ENCODE results near the gene LYZL6.
"Not testable (repeated sequence)": the region's sequence is repeated elsewhere in the genome, so short reads cannot be mapped to it uniquely, and the experiment has no call there.

Gene LYZL6

DNA sequence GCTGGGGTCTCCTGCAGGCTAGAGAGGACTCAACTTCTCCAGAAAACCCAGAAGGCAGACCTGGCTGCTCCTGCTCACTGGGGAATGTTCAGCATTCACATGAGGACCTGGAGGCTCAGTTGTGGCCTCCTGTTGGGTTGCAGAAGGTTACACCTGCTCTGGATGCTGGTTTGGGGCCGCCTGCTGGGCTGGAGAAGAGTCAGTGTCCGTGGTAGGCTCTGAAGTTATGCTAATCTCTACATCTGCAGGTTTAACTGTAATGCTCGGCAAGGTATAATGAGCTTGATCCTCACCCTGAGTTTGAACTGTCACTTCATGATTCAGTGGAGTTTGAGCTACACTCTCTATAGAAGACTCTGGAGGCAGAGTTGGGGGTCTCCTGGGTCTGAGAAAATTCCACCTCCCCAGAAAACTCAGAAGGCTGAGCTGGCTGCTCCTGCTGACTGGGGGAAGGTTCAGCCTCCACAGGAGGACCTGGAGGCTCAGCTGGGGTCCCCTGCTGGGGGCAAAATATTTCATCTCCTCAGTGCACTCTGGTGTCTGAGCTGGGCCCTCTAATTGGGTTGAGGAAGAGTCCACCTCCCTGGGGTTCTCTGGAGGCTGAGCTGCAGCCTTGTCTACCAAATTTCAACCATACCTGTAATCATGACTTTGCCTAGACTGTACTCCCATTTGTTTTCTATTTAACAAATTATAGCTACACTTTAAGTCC lies 36.4 kb downstream of the LYZL6 start:
- DNase-seq (ENCODE audit: low spot score) = no peak

DNA sequence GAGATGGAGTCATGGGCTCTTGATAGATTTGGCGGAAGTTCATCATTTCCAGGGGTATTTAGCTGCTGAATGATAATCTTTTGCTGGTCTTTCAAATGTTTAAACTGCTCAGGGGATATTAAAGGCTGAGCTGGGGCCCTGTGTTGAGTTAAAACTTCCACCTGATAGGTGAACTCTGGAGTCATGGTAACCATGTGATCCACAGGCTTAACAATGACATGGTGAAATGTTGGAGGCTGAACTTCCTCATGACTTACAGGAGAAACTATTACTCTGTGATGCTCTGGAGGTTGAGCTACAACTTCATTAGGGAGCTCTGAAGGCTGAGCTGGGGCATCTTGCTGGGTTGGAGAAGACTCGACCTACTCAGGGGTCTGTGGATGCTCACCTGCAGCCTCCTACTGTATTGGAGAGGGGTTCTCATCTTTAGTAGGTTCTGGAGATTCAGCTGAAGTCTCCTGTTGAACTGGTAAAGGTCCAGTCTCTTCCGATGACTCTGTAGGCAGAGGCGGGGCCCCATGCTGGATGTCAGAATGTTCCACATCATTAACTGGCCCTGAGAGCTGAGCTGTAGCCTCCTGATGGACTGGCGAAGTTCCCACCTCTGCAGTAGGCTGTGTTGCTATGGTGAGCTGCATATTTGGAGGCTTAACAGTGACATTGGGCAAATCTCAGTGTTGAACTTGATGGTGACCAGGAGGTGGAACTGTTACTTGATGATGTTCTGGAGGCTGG lies 37.2 kb downstream of the LYZL6 start:
- no peak for DNase-seq (ENCODE audit: low spot score)

DNA sequence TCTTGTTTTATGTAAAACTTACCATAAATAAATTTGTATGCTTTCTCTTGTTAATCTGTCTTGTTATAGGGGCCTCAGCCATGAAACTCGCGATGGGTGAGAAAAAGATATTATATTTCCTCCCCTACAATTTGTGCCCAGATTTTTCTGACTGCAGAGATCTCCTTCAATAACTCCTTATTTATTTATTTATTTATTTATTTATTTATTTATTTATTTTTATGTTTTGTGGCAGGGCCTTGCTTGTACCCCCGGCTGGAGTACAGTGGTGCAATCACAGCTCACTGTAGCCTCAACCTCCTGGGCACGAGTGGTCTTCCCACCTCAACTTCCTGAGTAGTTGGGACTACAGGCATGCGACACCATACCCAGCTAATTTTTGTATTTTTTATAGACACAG lies 40.1 kb downstream of the LYZL6 start:
- DNase-seq (ENCODE audit: low spot score) = no peak

DNA sequence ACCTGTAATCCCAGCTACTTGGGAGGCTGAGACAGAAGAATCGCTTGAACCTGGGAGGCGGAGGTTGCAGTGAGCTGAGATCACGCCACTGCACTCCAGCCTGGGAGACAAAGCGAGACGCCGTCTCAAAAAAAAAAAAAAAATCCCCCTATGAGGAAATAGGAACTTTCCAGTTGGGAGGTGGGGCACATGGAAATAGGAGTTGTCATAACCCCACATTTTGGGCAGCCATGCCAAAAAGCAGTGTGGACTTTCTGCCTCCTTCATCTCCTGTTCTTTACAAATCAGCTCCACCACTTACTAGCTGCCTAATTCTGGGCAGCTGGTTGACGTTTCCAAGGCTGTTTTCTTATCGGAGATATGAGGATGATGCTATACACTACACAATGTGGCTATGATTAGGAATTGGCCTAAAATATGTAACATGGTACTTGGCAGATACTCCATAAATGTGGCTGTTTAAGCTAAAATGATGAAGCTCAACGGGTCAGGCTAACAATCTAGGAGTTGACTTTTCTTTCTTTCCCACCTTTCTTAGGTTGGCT lies 41.8 kb downstream of the LYZL6 start:
- no peak for DNase-seq (ENCODE audit: low spot score)

DNA sequence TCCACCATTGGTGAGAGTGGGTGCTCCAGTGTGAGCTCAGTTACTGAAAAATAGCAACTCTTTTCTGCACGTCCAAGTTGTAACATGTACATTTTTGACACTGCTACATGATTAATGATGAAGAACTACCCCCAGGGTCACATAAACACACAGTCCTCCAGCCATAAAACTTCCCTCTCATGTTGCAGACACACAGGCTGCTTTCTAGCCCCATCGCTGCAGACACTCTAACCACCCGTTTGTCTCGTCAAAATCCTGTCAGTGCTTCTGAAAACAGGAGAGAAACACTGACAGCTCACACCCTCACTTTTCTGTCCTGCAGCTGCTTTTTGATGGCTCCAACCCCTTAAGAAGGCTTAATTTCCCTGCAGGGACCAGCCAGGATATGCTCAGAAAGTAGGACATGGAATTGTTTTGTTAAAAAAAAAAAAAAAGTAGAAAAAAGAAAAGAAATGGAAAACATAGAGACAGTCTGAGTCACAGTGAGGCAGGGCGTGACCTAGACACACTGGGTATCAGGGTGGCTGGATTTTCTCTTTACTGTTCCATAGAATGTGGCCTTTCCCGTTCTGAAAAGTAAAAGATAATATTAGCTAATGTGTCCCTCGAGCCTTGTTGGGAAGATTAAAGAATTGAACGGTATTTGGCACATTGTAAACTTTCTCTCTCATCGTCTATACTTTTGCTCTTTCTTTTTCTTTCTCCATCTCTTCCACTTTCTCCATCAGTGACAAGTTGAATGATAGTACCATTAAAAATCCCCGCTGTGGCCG lies 42.6 kb downstream of the LYZL6 start:
- DNase-seq (ENCODE audit: low spot score) = no peak

DNA sequence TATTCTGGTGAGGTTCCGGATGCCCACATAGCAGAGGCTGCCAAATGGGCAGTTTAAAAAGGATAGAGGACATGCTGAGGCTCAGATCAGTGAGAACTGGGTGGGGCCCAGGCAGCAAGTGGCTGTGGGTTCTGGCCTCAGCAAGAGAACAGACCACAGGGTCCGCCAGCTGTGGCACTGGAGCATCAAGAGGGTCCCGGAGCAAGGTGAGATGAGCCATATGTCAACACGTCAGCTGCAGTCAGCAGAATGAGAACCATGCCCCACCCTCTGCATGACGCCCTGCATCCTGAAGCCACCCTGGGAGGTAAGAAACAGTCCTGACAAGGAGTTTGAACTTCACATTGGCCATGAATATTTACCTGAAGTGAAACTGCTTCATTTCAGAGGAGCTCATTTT lies 43.2 kb downstream of the LYZL6 start:
- no peak for DNase-seq (ENCODE audit: low spot score)

DNA sequence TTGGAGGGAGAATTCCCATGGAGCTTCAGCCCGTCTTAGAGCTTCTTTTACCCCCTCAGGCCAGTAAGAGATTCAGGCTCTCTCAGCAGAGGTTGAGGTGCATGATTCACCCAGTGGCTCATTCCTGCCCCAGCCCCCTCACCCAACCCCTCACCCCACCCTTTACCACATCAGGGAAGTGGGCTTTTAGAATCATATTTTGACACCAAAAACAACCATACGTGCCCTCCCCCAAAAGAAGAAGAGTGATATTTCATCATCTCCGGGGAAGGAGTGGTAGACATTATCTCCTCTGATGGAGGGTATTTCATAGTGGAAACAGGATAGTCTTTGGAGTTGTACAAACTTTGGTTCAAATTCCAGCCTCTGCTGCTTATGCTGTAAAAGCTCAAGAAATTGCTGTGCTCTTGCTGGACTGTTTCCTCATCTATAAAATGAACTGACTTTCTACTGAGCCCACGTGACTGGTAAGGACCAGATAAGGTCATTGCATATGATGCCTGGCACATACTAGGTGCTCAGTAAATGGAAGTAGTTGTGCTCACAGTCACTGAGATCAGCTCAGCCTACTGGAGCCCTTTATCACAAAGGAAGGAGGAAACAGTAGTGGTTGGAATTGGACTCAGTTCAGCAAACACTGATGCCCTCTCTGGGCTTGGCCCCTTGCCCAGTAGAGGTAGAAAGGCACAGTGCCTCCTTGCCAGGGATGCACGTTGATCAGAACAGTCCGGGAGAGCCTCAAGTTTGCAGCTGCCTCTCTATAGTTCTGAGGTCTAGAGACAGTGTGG lies 45.0 kb downstream of the LYZL6 start:
- no peak for DNase-seq (ENCODE audit: low spot score)

DNA sequence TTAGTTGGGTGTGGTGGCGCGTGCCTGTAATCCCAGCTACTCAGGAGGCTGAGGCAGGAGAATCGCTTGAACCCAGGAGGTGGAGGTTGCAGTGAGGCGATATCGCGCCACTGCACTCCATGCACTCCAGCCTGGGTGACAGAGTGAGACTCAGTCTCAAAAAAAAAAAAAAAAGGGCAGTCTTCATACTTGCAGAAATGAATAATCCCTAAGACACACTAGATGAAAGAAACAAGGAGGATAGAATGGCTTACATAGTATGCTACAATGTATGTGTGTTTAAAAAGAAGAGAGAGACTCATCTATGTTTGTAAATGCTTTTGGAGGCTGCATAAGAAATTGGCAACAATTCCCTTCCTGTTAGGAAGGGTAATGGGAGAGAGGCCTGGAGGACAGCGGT lies 45.7 kb downstream of the LYZL6 start:
- DNase-seq (ENCODE audit: low spot score) = not testable (repeated sequence)

DNA sequence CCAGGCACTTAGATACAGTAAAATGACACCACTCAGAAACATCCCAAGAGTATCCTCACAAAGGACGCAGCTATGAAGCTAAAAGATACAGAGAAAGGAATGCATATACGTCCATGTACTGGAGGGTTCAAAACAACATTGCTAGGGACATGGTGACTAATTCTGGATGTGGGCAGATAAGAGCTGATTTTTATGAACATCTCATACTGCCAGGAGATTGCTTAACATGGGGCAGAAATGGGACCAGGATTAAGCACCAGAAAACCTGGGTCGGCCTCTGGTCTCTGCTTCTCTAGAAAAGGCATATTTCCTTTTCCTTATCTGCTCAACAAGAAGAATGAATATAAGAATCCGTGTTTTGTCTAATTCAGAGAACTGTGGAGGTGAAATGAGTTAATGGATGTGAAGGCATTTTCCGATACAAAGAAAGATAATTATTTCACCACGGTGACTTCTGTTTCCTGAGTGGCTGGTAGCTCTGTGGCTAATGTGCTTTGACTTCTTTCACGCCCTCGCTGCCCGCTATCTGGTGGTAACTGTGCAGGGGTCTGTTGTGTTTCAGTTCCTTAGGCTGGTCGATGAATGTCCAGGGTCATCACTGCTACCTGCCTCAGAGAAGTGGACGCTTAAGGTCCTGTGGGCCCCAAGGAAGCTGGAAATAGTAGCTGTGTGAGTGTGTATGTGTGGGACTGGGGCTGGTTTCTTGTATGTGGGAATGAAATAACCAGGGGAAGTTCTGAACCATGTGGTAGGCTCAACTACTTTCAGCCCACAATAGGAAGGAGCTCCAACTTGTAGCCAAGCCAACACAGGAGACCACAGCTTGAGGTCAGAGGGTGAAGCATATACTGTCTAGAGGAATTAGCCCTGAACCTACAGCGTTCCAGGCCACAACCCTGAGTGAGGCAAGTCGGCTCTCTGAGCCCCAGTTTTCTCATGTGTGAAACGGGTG lies 47.6 kb downstream of the LYZL6 start:
- DNase-seq (ENCODE audit: low spot score) = no peak

DNA sequence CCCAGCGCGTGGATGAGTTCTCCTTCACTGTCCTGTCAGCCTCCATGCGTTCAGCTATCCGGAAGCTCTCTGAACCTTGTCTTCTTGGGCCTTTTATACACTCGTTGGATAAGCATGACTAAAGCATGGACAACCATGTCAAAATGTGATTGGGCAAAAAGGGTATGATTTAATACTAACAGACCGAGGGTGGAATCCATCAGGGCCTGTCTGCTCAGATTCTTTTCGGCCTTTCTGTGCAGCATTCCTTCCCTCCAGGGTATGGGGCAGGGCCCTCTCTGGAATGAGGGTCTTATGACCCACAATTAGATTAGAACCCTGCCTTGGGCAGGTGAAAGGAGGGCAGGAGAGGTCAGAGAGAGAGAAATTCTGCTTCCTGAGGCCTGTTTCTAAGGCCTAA lies 49.3 kb downstream of the LYZL6 start:
- no peak for DNase-seq (ENCODE audit: low spot score)

DNA sequence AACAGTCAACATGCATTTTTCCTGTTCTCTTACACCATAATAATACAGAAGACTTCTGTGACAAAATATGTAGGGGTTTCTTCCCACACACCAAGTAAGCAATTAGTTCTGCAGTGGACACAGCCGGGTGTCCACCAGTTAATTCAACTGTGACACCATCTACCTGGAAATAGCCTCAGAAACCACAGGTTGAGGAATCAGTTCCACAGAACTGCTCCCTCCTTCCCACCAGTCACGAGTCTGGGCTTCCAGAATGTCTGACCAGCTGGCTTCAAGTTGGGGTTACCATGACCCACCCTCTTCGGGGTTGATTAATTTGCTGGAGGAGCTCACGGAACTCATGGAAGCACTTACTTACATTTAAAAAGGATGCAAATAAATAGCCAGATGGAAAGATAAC lies 49.8 kb downstream of the LYZL6 start:
- DNase-seq (ENCODE audit: low spot score) = no peak

DNA sequence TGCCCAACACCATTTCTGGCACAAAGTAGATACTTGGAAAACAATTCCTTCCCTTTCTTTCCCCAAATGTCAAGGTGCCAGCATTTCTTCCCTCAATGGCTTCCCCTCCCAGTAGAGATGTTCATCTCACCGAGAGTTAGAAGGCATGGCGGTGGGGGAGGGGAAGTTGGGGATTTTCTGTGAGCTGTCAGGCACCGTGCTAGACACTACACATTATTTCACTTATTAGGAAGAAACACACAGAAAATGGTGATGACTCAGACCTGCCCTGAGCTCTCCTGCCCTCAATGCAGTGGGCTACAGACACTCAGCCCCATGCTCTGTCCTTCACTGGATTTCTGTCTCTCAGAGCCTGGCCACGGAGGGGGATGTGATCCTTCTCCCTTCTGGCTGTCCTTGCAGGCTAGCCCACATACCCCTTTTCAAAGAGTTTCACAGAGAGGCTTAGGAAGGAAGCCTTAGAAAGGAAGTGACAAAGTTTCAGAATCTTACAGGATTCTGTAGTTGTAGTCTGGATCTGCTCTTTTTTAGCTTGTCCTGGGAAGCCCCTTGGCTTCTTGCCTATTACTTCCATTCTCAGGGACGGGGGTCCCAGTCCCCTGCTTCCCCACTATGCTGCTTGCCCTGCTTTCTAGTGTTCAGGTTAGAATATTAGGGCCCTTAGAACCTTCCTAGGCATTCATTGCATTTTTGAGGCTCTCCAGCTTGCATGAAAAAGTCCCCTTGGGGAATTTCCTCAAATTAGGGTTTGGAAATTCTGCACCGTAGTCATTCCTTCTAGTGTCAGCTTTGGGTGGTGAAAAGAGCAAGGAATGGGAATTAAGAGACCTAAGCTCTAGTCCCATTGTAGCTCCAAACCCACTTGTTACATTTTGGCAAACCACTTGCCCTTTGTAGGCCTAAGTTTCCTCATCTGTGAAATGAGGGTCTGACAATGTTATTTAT lies 51.1 kb downstream of the LYZL6 start:
- no peak for DNase-seq (ENCODE audit: low spot score)

DNA sequence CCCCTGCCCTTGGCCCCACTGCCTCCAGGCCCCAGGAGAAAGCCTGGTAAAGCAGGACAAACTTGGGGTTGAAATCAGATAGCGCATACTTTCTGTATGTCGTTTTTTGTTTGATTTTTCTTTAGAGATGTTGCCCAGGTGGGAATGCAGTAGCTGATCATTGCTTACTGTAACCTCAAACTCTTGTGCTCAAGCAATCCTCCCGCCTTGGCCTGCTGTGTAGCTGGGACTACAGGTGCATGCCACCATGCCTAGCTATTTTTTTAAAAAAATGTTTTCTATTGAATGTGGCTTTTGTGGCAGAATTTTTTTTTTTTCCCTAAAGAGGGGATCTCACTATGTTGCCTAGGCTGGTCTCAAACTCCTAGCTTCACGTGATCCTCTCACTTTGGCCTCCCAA lies 52.2 kb downstream of the LYZL6 start:
- DNase-seq (ENCODE audit: low spot score) = no peak

DNA sequence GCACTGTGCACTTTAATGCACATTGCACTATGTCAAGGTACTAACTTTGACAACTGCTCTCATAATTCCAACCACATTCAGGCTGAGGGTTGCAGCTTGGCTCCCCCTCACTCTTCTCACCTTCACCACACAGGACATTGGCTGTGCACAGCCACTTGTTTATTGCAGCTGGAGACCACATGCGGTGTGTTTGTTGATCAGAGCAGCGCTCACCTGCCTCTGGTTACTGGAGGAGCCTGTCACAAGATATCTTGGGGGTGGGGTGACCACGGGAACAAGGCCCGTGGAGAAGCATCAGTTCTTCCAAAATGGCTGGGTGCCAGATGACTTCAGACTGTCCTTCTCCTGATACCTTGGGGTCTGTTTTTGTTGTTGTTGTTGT lies 52.7 kb downstream of the LYZL6 start:
- no peak for DNase-seq (ENCODE audit: low spot score)

DNA sequence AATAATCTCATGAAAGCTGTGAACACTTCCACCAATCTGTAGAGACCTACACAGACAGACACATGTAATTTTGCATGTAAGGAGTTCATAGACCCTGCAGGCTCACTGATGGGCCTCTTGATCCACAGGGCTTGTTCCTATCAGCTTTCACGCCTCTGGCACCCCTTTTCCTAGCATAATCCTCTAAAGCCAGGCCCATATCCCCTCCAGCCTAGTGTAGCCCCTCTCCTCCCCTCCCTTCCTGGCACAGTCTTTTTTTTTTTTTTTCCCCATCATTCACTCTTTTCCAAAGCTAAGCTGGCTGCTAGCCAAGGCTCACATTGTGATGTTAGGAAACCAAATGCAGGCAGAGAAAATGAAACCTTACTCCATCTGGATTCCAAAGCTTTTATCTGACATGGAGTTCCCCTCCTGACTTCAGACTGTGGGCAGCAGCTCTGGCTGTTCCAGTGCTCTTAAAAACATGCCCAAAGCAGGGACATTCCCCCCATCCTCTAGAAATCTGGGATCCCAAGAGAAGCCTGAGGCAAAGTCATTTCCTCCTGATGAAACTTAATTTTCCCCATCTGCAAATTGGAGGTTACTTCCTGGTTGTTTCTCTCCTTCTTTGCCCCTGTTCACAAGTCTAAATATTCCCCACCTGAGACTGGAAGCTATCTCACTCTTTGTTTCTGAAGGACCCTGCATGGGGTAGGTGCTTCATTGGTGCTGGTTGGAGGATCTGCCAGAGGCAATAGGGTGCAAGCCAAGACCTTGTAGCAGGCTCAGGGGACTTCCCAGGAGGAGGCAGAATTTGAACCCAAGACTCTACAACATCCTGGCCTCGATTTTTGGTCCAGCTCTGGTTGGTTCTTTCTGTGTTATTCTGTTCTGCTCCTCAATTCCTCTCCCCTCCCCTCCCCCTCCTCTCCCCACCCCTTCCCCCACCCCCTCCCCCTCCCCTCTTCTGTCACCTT lies 53.4 kb downstream of the LYZL6 start:
- no peak for DNase-seq (ENCODE audit: low spot score)

DNA sequence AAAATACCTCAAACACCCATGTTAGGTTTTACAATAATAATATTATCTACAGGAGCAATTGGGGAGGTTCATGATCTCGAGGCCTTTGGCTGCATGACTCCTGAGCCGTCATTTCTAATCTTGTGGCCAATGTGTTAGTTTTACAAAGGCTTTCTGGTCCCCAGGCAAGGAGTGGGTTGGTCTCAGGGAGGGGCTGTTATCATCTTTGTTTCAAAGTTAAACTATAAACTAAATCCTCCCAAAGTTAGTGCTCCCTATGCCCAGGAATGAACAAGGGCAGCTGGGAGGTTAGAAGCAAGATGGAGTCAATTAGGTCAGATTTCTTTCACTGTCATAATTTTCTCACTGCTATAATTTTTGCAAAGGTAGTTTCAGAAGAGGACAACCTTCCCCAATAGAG lies 54.3 kb downstream of the LYZL6 start:
- DNase-seq (ENCODE audit: low spot score) = no peak
